ENCODE data around the gene CRYL1.

GRCh38 chr13:20381401-20381800, 144.3 kb downstream of the CRYL1 start:
- TF ChIP-seq CTCF (IDR thresholded peaks at IDR 0.05), result no peak
- no peak for TF ChIP-seq ZFX (IDR thresholded peaks at IDR 0.05; ENCODE audit: borderline replicate concordance)
